ENCODE data around the gene G6PD. TPM values are rescaled to one million over a fixed set of nuclear protein-coding genes. Genes with fewer than 3 reads are reported as not detected.

The G6PD gene
- total RNA-seq, 4 donors from 2014 or later: 47.2 to 288 (median 158) TPM

GRCh38 chrX:154495472-154495922 lies 51.1 kb downstream of the G6PD start:
- H3K36me3 ChIP-seq: no peaks in the 10 kb centered on the region
- no peaks in the 10 kb centered on the region for H3K27me3 ChIP-seq
- H3K27ac ChIP-seq: no peak overlapping the region
- H3K9me3 ChIP-seq: no peaks in the 10 kb centered on the region
- intact Hi-C loops (cut with DNase I): no loop called here
- TF ChIP-seq CTCF (IDR thresholded peaks at IDR 0.05) (no peak), POLR2A (IDR thresholded peaks at IDR 0.05) (no peak)
- DNase-seq: no peak
- no peak overlapping the region for H3K4me3 ChIP-seq (replicated peaks in 1 of 3)
- no peaks in the 10 kb centered on the region for H3K4me1 ChIP-seq
- WGBS, 2 donors: 77% methylated on average over 4 to 6 of the region's 6 CpGs

GRCh38 chrX:154494715-154495114 lies 51.9 kb downstream of the G6PD start:
- Histone ChIP-seq H3K36me3 (no peaks in the 10 kb centered on the region), H3K4me1 (no peaks in the 10 kb centered on the region), H3K4me3 (replicated peaks in 1 of 3) (no peak overlapping the region), H3K27ac (no peak overlapping the region), H3K9me3 (no peaks in the 10 kb centered on the region), H3K27me3 (no peaks in the 10 kb centered on the region)
- 80 to 100% methylated on average over 1 to 2 of the region's 3 CpGs for WGBS, 2 donors
- intact Hi-C loops (cut with DNase I): no loop called here
- no peak for TF ChIP-seq CTCF (IDR thresholded peaks at IDR 0.05)
- no peak for TF ChIP-seq POLR2A (IDR thresholded peaks at IDR 0.05)
- no peak for DNase-seq

- Histone ChIP-seq H3K36me3 (no peaks in the 10 kb centered on the region), H3K4me1 (peaks cover 0 to 2% of the 10 kb centered on the region in 2 donors), H3K27me3 (no peaks in the 10 kb centered on the region), H3K27ac (peak within 1 kb of the TSS; percentile 76 to 89 (median 89)), H3K4me3 (replicated peaks in 1 of 3) (peak within 1 kb of the TSS; percentile 26 to 56 (median 32)), H3K9me3 (no peaks in the 10 kb centered on the region)
- intact Hi-C loops (cut with DNase I): no loop called here
- peak; percentile 92 for DNase-seq
- 0% methylated on average over 1 to 2 of the region's 71 CpGs for WGBS, 2 donors
- peak; percentile 71 to 84 for TF ChIP-seq POLR2A (IDR thresholded peaks at IDR 0.05)
- TF ChIP-seq CTCF (IDR thresholded peaks at IDR 0.05): peak in 1 of 6 experiments; percentile 17
Measured at GRCh38 chrX:154490414-154491083, 56.1 kb downstream of the G6PD start, which contains the start of gene SLC10A3. Gene SLC10A3 (minus strand): TSS chrX:154490629. CDS start chrX:154488940, 1,689 bp downstream.

GRCh38 chrX:154490021-154490413 lies 56.6 kb downstream of the G6PD start:
- peak; percentile 25 to 27 for DNase-seq
- Histone ChIP-seq H3K4me1 (peaks cover 0 to 7% of the 10 kb centered on the region in 2 donors), H3K27ac (peak overlapping the region; percentile 59 to 89 (median 70)), H3K27me3 (no peaks in the 10 kb centered on the region), H3K4me3 (replicated peaks in 1 of 3) (peak overlapping the region; percentile 26 to 56 (median 32)), H3K36me3 (no peaks in the 10 kb centered on the region), H3K9me3 (no peaks in the 10 kb centered on the region)
- intact Hi-C loops (cut with DNase I): no loop called here
- WGBS, 2 donors: 17% methylated on average over 1 of the region's 19 CpGs; no CpG with 5 or more reads in 1 of the 2 donors
- TF ChIP-seq CTCF (IDR thresholded peaks at IDR 0.05): no peak
- no peak for TF ChIP-seq POLR2A (IDR thresholded peaks at IDR 0.05)

GRCh38 chrX:154489182-154489581 lies 57.5 kb downstream of the G6PD start:
- DNase-seq: no peak
- no peaks in the 10 kb centered on the region for H3K9me3 ChIP-seq
- no peak overlapping the region for H3K4me3 ChIP-seq (replicated peaks in 1 of 3)
- H3K4me1 ChIP-seq: peaks cover 0 to 13% of the 10 kb centered on the region in 2 donors
- intact Hi-C loops (cut with DNase I): loop anchor here (5.0 kb wide), 1 partner anchor 52 kb away; the partner anchor contains the start of gene GDI1
- no peak overlapping the region for H3K27ac ChIP-seq
- TF ChIP-seq POLR2A (IDR thresholded peaks at IDR 0.05) (no peak), CTCF (IDR thresholded peaks at IDR 0.05) (no peak)
- WGBS, 2 donors: 90 to 100% methylated on average over 1 to 2 of the region's 4 CpGs
- H3K27me3 ChIP-seq: no peaks in the 10 kb centered on the region
- no peaks in the 10 kb centered on the region for H3K36me3 ChIP-seq

Measured in thyroid gland (tissue), 4 donors.